ENCODE data around the gene CARD10. TPM values are rescaled to one million over a fixed set of nuclear protein-coding genes. Genes with fewer than 3 reads are reported as not detected.
A peak's percentile ranks its signal among the peaks of the same experiment; 100 is the strongest.

The CARD10 gene
- total RNA-seq, 1 donor from 2014 or later = 64.0 TPM

DNA sequence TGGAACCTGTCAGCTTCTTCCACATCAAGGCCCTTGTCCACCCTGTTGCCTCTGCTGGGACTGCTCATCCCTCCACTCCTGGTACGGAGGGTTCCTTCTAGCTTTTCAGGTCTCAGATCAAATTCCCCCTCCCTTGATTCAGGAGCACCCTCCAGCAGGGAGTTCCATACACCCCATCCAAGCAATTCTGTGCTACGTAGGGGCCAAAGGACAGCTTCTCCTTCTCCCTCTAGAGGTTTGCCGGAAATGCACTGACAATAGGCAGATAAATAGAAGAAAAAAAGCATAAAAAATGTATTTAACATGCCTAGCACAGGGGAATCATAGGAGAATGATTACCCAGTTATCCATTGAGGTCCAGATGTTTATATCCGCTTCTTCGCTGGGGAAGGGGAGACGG, 3.3 kb upstream of the CARD10 start:
- Histone ChIP-seq H3K4me3 (ENCODE audit: low read depth, low read length) (no peak overlapping the region), H3K36me3 (ENCODE audit: control insufficient read depth, insufficient read depth, low read length) (no peaks in the 10 kb centered on the region), H3K27me3 (ENCODE audit: control insufficient read depth, insufficient read depth, low read length) (no peaks in the 10 kb centered on the region)
- TF ChIP-seq, protein P1, sequence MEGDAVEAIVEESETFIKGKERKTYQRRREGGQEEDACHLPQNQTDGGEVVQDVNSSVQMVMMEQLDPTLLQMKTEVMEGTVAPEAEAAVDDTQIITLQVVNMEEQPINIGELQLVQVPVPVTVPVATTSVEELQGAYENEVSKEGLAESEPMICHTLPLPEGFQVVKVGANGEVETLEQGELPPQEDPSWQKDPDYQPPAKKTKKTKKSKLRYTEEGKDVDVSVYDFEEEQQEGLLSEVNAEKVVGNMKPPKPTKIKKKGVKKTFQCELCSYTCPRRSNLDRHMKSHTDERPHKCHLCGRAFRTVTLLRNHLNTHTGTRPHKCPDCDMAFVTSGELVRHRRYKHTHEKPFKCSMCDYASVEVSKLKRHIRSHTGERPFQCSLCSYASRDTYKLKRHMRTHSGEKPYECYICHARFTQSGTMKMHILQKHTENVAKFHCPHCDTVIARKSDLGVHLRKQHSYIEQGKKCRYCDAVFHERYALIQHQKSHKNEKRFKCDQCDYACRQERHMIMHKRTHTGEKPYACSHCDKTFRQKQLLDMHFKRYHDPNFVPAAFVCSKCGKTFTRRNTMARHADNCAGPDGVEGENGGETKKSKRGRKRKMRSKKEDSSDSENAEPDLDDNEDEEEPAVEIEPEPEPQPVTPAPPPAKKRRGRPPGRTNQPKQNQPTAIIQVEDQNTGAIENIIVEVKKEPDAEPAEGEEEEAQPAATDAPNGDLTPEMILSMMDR (IDR thresholded peaks at IDR 0.05; ENCODE audit: insufficient read depth, low read length, poor library complexity, severe bottlenecking) = no peak
- DNase-seq (ENCODE audit: low read depth) = no peak

DNA sequence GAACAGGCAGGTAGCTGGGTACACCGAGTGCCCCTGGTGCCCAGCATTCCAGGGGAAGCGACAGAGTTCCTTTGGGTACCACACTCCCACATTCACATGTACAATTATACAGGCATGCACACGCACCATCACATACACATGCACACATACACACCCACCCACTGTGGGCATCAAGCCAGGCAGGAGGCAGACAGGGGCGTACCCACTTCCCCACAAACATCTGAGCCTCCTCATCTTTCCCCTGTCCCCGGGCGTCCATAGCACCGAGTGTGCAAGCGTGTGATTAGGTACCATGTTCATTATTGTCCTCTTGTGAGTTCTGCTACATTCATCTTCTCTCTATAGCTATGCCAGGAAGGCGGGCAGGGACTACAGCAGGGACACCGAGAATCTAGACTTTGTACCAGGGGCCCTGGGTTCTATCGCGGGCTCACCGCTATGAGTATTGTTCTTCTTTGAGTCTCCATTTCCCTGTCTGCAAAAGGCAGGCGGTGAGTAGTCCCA, 2.1 kb upstream of the CARD10 start:
- Histone ChIP-seq H3K36me3 (ENCODE audit: control insufficient read depth, insufficient read depth, low read length) (no peaks in the 10 kb centered on the region), H3K27me3 (ENCODE audit: control insufficient read depth, insufficient read depth, low read length) (no peaks in the 10 kb centered on the region), H3K4me3 (ENCODE audit: low read depth, low read length) (no peak overlapping the region)
- no peak for DNase-seq (ENCODE audit: low read depth)
- TF ChIP-seq, protein P1 (IDR thresholded peaks at IDR 0.05; ENCODE audit: insufficient read depth, low read length, poor library complexity, severe bottlenecking) = no peak

DNA sequence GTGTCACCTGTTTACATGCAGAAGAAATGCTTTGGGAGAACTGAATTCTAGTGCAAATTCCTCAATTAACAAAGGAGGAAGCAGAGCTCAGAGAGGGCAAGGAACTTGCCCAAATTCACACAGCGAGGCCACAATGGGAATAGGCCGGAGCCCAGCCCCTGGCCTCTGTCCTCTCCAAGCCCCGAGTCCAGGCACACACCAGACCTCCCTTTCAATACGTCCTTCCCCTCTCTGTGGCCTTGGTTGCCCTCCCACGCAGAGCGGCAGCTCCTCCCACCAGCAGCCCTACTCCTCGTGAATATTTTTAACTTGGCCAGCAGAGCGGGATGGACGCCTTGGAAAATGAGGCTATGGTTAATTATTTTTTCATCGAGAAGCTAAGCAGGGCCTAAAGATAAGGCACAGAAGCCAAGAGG, 1.6 kb upstream of the CARD10 start:
- no peak overlapping the region for H3K4me3 ChIP-seq (ENCODE audit: low read depth, low read length)
- TF ChIP-seq, protein P1 (IDR thresholded peaks at IDR 0.05; ENCODE audit: insufficient read depth, low read length, poor library complexity, severe bottlenecking) = no peak
- no peak for DNase-seq (ENCODE audit: low read depth)

DNA sequence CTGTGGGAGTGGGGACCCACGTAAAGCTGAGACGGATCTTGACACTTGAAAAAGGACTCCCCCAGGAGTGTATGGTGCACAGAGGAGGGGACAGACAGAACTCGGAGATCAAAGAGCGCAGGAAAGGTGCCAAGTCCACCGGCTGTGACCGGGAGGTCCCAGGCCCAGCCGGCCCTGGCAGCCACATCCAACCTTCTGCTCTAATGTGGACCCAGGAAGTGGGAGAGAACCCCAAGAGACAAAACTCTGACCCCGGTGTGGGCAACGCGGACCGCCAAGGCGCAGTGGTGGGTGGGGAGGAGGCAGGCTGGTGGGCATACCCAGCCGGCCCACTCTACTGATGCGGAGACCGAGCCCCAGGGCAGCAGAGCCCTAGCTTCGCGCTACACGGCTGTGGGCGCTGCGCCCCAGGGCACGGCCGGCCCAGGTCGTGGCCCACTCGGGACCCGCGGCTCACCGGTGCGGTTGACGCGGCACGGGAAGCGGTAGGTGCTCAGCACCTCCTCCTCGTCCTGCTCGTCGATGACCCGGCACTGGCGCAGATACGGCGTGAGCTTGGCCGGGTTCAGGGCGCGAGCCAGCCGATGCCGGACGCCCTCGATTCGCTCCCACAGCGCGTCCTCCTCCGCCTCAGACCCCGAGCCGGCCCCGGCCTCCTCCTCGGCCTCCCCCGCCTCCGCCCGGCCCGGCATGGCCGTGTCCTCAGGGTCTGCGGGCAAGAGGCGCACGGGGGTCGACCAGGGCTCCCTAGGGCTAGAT, 527 bp downstream of the CARD10 start:
- Histone ChIP-seq H3K36me3 (ENCODE audit: control insufficient read depth, insufficient read depth, low read length) (peaks cover 2% of the 10 kb centered on the region), H3K27me3 (ENCODE audit: control insufficient read depth, insufficient read depth, low read length) (no peaks in the 10 kb centered on the region), H3K4me3 (ENCODE audit: low read depth, low read length) (peak overlapping the region; percentile 88)
- TF ChIP-seq, protein P1 (IDR thresholded peaks at IDR 0.05; ENCODE audit: insufficient read depth, low read length, poor library complexity, severe bottlenecking) = no peak
- no peak for DNase-seq (ENCODE audit: low read depth)

More for the DNA sequence above, 1.6 kb upstream of the CARD10 start:
- H3K27me3 ChIP-seq (ENCODE audit: control insufficient read depth, insufficient read depth, low read length) = no peaks in the 10 kb centered on the region
- no peaks in the 10 kb centered on the region for H3K36me3 ChIP-seq (ENCODE audit: control insufficient read depth, insufficient read depth, low read length)

DNA sequence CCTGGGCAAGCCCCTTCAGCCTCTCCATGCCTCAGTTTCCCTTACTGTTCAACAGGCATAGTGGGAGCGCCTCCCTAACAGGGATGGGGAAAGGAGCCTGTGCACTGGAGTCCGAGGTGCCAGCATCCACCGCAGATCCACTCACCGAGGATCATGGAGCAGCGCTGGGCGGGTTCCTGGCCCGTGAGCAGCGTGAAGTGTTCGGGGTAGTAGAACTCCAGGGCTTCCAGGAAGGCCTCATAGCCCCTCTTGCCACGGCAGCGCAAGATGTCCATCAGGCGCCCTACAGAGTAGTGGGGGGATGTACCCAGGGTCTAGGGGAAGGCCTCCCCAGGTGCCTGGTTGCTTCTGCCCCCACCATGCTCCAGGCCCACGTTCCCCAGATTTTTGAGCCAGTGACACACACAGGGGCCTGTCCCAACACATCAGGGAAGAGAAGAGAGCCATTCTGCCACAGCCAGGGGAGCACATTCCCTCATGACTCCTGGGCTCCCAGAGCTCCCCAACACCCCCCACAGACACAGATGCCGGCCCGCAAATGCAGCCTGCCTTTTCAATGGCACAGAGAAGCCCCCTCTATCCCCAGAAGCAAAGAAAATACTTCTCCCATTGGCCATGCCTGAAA, 1.3 kb downstream of the CARD10 start:
- peak overlapping the region; percentile 88 for H3K4me3 ChIP-seq (ENCODE audit: low read depth, low read length)
- no peak for DNase-seq (ENCODE audit: low read depth)
- TF ChIP-seq, protein P1 (IDR thresholded peaks at IDR 0.05; ENCODE audit: insufficient read depth, low read length, poor library complexity, severe bottlenecking) = no peak
- H3K36me3 ChIP-seq (ENCODE audit: control insufficient read depth, insufficient read depth, low read length) = peaks cover 2% of the 10 kb centered on the region
- no peaks in the 10 kb centered on the region for H3K27me3 ChIP-seq (ENCODE audit: control insufficient read depth, insufficient read depth, low read length)
